Activated CD4-positive, alpha-beta T cell treated with anti-CD3 and anti-CD28 coated beads, Interleukin-2, amount 10 ng/mL, durations not matched to agents 7 days and 5 days (primary cell): ENCODE measurements around the gene CYB5D1. TPM values are rescaled to one million over a fixed set of nuclear protein-coding genes. Genes with fewer than 3 reads are reported as not detected.
"Not testable (repeated sequence)": the region's sequence is repeated elsewhere in the genome, so short reads cannot be mapped to it uniquely, and the experiment has no call there.

ENCODE experiments used
- CTCF ChIA-PET: fragments of 350-600 bp; sonication (Branson Sonifier 250); formaldehyde crosslinking; loops from one replicate; lab custom pipeline; 2021; ENCODE audit warnings: antibody characterized with exemption; lab: Charles Lee
- POLR2A ChIA-PET: fragments of 350-600 bp; sonication (Branson Sonifier 250); formaldehyde crosslinking; loops from one replicate; lab custom pipeline; 2021; ENCODE audit warnings: antibody characterized with exemption; lab: Charles Lee
- DNase-seq: peaks from one replicate; pipeline ENCODE4 v3.0.0-alpha.2; 2020
- H3K27ac Mint-ChIP-seq: one replicate; pipeline ENCODE4 v1.8.0; 2021; ENCODE audit warnings: mild to moderate bottlenecking, moderate library complexity, mixed read lengths
- H3K27me3 Mint-ChIP-seq: one replicate; pipeline ENCODE4 v1.8.0; 2021; ENCODE audit warnings: mixed read lengths
- H3K36me3 Mint-ChIP-seq: one replicate; pipeline ENCODE4 v1.8.0; 2021; ENCODE audit warnings: low read depth, mixed read lengths
- H3K4me1 Mint-ChIP-seq: one replicate; pipeline ENCODE4 v1.8.0; 2021; ENCODE audit warnings: mixed read lengths
- H3K4me3 Mint-ChIP-seq: one replicate; pipeline ENCODE4 v1.8.0; 2021; ENCODE audit warnings: mild to moderate bottlenecking, moderate library complexity, mixed read lengths
- H3K9me3 Mint-ChIP-seq: one replicate; pipeline ENCODE4 v1.8.0; 2021; ENCODE audit warnings: mixed read lengths
- total RNA-seq, 2 experiments: library from RNA; stranded (reverse); gene quantifications; one replicate each; pipeline ENCODE4 v1.2.3, GENCODE V29; 2021

CYB5D1 gene
- total RNA-seq, 2 experiments from 2014 or later: 8.2 to 9.0 TPM

GRCh38 chr17:7856811-7857712 is 741 bp upstream of the CYB5D1 start, which contains the start of gene NAA38:
Gene NAA38 (minus strand): TSS chr17:7857559. CDS start chr17:7857463, 96 bp downstream.
- ChIA-PET POLR2A (interaction anchor here (0.5 to 0.6 kb wide), 2 partner anchors 133 to 842 kb away, joined by 3 to 7 read pairs; a partner anchor contains a TSS), CTCF (interaction anchor here (0.8 to 1.4 kb wide), 13 partner anchors 10 to 184 kb away, joined by 3 to 9 read pairs (median 3); partner anchors contain the start of gene KDM6B)
- peak; percentile 98 for DNase-seq
- H3K4me1 Mint-ChIP-seq: peaks cover 9% of the 10 kb centered on the region
- no peak within 1 kb of the TSS for H3K4me3 Mint-ChIP-seq
- H3K9me3 Mint-ChIP-seq: no peaks in the 10 kb centered on the region
- no peaks in the 10 kb centered on the region for H3K27me3 Mint-ChIP-seq
- H3K36me3 Mint-ChIP-seq: peaks cover 4% of the 10 kb centered on the region
- no peak within 1 kb of the TSS for H3K27ac Mint-ChIP-seq

- Mint-ChIP-seq H3K4me1 (peaks cover 7% of the 10 kb centered on the region), H3K9me3 (no peaks in the 10 kb centered on the region), H3K27ac (no peak overlapping the region), H3K27me3 (no peaks in the 10 kb centered on the region), H3K36me3 (peaks cover 5% of the 10 kb centered on the region), H3K4me3 (no peak overlapping the region)
- CTCF ChIA-PET: interaction anchor here (0.5 kb wide), 1 partner anchor 179 kb away, joined by 3 read pairs; no protein-coding TSS in a partner anchor
- POLR2A ChIA-PET: no interaction called here
- DNase-seq: peak; percentile 16
These were observed 663 bp downstream of the CYB5D1 start for GRCh38 chr17:7858522-7858810.

- Mint-ChIP-seq H3K27ac (no peak overlapping the region), H3K4me3 (no peak overlapping the region), H3K36me3 (peaks cover 5% of the 10 kb centered on the region), H3K9me3 (no peaks in the 10 kb centered on the region), H3K4me1 (peaks cover 7% of the 10 kb centered on the region), H3K27me3 (no peaks in the 10 kb centered on the region)
- DNase-seq: no peak
- ChIA-PET CTCF (interaction anchor here (0.5 kb wide), 1 partner anchor 179 kb away, joined by 3 read pairs; no protein-coding TSS in a partner anchor), POLR2A (no interaction called here)
These were observed 1.2 kb downstream of the CYB5D1 start for GRCh38 chr17:7859028-7859427.

GRCh38 chr17:7862692-7863437 is 5.1 kb downstream of the CYB5D1 start:
- peaks cover 20% of the 10 kb centered on the region for H3K4me1 Mint-ChIP-seq
- H3K27me3 Mint-ChIP-seq: no peaks in the 10 kb centered on the region
- H3K36me3 Mint-ChIP-seq: peaks cover 12% of the 10 kb centered on the region
- ChIA-PET POLR2A (no interaction called here), CTCF (interaction anchor here (0.6 to 6.2 kb wide), 10 partner anchors 8 to 435 kb away, joined by 3 to 38 read pairs (median 4); no protein-coding TSS in a partner anchor)
- H3K4me3 Mint-ChIP-seq: no peak overlapping the region
- DNase-seq: peak; percentile 57
- no peak overlapping the region for H3K27ac Mint-ChIP-seq
- no peaks in the 10 kb centered on the region for H3K9me3 Mint-ChIP-seq

GRCh38 chr17:7864384-7864783 is 6.6 kb downstream of the CYB5D1 start:
- H3K27ac Mint-ChIP-seq, POLR2A ChIA-PET, DNase-seq, H3K27me3 Mint-ChIP-seq, H3K9me3 Mint-ChIP-seq, H3K4me3 Mint-ChIP-seq: not testable (repeated sequence)
- Mint-ChIP-seq H3K4me1 (peaks cover 33% of the 10 kb centered on the region), H3K36me3 (peaks cover 14% of the 10 kb centered on the region)
- CTCF ChIA-PET: interaction anchor here (0.6 to 6.2 kb wide), 7 partner anchors 9 to 351 kb away, joined by 3 to 38 read pairs (median 4); no protein-coding TSS in a partner anchor

- Mint-ChIP-seq H3K27me3 (no peaks in the 10 kb centered on the region), H3K36me3 (peaks cover 14% of the 10 kb centered on the region), H3K9me3 (no peaks in the 10 kb centered on the region), H3K4me1 (peaks cover 38% of the 10 kb centered on the region), H3K4me3 (no peak overlapping the region), H3K27ac (no peak overlapping the region)
- ChIA-PET CTCF (interaction anchor here (0.6 to 6.2 kb wide), 4 partner anchors 12 to 125 kb away, joined by 4 to 38 read pairs (median 5); no protein-coding TSS in a partner anchor), POLR2A (no interaction called here)
- no peak for DNase-seq
These were observed 7.3 kb downstream of the CYB5D1 start for GRCh38 chr17:7864995-7865650.

GRCh38 chr17:7867881-7868329 is 10.1 kb downstream of the CYB5D1 start:
- Mint-ChIP-seq H3K27me3 (no peaks in the 10 kb centered on the region), H3K36me3 (peaks cover 16% of the 10 kb centered on the region), H3K4me1 (peaks cover 33% of the 10 kb centered on the region), H3K9me3 (no peaks in the 10 kb centered on the region), H3K4me3 (peak overlapping the region; percentile 39), H3K27ac (peak overlapping the region; percentile 65)
- POLR2A ChIA-PET: no interaction called here
- CTCF ChIA-PET: interaction anchor here (3.3 kb wide), 1 partner anchor 121 kb away, joined by 17 read pairs; no protein-coding TSS in a partner anchor
- peak; percentile 42 for DNase-seq

- Mint-ChIP-seq H3K9me3 (no peaks in the 10 kb centered on the region), H3K27ac (no peak overlapping the region), H3K4me3 (no peak overlapping the region), H3K4me1 (peaks cover 27% of the 10 kb centered on the region), H3K27me3 (no peaks in the 10 kb centered on the region), H3K36me3 (peaks cover 26% of the 10 kb centered on the region)
- ChIA-PET CTCF (interaction anchor here (0.9 kb wide), 1 partner anchor 10 kb away, joined by 5 read pairs; no protein-coding TSS in a partner anchor), POLR2A (no interaction called here)
- no peak for DNase-seq
These were observed 15.2 kb downstream of the CYB5D1 start for GRCh38 chr17:7873051-7873450.

- no peak for DNase-seq
- Mint-ChIP-seq H3K36me3 (peaks cover 28% of the 10 kb centered on the region), H3K27ac (peak overlapping the region; percentile 4), H3K27me3 (no peaks in the 10 kb centered on the region), H3K4me1 (peaks cover 11% of the 10 kb centered on the region), H3K4me3 (no peak overlapping the region), H3K9me3 (no peaks in the 10 kb centered on the region)
- ChIA-PET POLR2A (no interaction called here), CTCF (no interaction called here)
These were observed 18.1 kb downstream of the CYB5D1 start for GRCh38 chr17:7875804-7876370.

- H3K36me3 Mint-ChIP-seq: peaks cover 24% of the 10 kb centered on the region
- peaks cover 8% of the 10 kb centered on the region for H3K4me1 Mint-ChIP-seq
- DNase-seq: no peak
- no peaks in the 10 kb centered on the region for H3K27me3 Mint-ChIP-seq
- no peak overlapping the region for H3K27ac Mint-ChIP-seq
- ChIA-PET POLR2A (no interaction called here), CTCF (interaction anchor here (1.1 kb wide), 1 partner anchor 20 kb away, joined by 4 read pairs; no protein-coding TSS in a partner anchor)
- no peak overlapping the region for H3K4me3 Mint-ChIP-seq
- no peaks in the 10 kb centered on the region for H3K9me3 Mint-ChIP-seq
These were observed 20.4 kb downstream of the CYB5D1 start for GRCh38 chr17:7878234-7878633.

GRCh38 chr17:7880076-7880868 is 22.5 kb downstream of the CYB5D1 start:
- Mint-ChIP-seq H3K9me3 (no peaks in the 10 kb centered on the region), H3K27me3 (no peaks in the 10 kb centered on the region), H3K27ac (no peak overlapping the region), H3K4me1 (peaks cover 5% of the 10 kb centered on the region), H3K36me3 (peaks cover 12% of the 10 kb centered on the region), H3K4me3 (no peak overlapping the region)
- CTCF ChIA-PET: no interaction called here
- POLR2A ChIA-PET: no interaction called here
- no peak for DNase-seq
